Right atrium auricular region (tissue), 2 donors: ENCODE results near the gene PAX5. TPM values are rescaled to one million over a fixed set of nuclear protein-coding genes. Genes with fewer than 3 reads are reported as not detected.

Experiments
- DNase-seq: peaks from one replicate; pipeline ENCODE4 v3.0.0-alpha.2; 2019; ENCODE audit warnings: low spot score
- H3K27ac ChIP-seq, 2 donors: fragments of 200-600 bp; sonication (generic); 1 replicate in 1 of 2; 2 replicates in 1 of 2; pipeline ENCODE4 v1.5.1; 2016 to 2019
- H3K27me3 ChIP-seq, 2 donors: fragments of 200-600 bp; sonication (generic); one replicate each; pipeline versions ENCODE4 v1.5.1 to v1.6.0; 2017 to 2019
- H3K36me3 ChIP-seq: fragments of 200-600 bp; sonication (generic); one replicate; pipeline ENCODE4 v1.5.1; 2016
- H3K4me1 ChIP-seq, 2 donors: fragments of 200-600 bp; sonication (generic); one replicate each; pipeline versions ENCODE4 v1.5.1 to v1.6.0; 2017 to 2019
- H3K4me3 ChIP-seq, 2 donors: fragments of 200-600 bp; sonication (generic); 1 replicate in 1 of 2; 2 replicates in 1 of 2; pipeline ENCODE4 v1.5.1; 2017 to 2019; ENCODE audit warnings: mild to moderate bottlenecking in 1 of 2, moderate library complexity in 1 of 2
- H3K9me3 ChIP-seq, 2 donors: fragments of 200-600 bp; sonication (generic); one replicate each; pipeline ENCODE4 v1.5.1; 2019
- CTCF ChIP-seq, 2 donors: fragments of 200-600 bp; sonication (generic); IDR thresholded peaks; one replicate each; pipeline ENCODE4 v1.5.1; 2019; ENCODE audit warnings: antibody characterized with exemption in 2 of 2
- total RNA-seq, 2 donors: library from RNA; depleted of rRNA; stranded (reverse); fragments of >200 nt; gene quantifications; one replicate each; pipeline ENCODE4 v1.1.0, GENCODE V29; 2016

The PAX5 gene
- total RNA-seq, 2 donors from 2014 or later = 0.59 TPM; not detected in 1

GRCh38 chr9:36905101-36906066 is 128.7 kb downstream of the PAX5 start:
- Histone ChIP-seq H3K36me3 (no peaks in the 10 kb centered on the region), H3K27me3 (no peaks in the 10 kb centered on the region), H3K4me1 (no peaks in the 10 kb centered on the region), H3K4me3 (no peak overlapping the region), H3K27ac (no peak overlapping the region), H3K9me3 (no peaks in the 10 kb centered on the region)
- no peak for DNase-seq
- TF ChIP-seq CTCF (IDR thresholded peaks at IDR 0.05) = no peak

GRCh38 chr9:36903541-36904435 is 130.3 kb downstream of the PAX5 start:
- TF ChIP-seq CTCF (IDR thresholded peaks at IDR 0.05) = no peak
- Histone ChIP-seq H3K36me3 (no peaks in the 10 kb centered on the region), H3K4me1 (no peaks in the 10 kb centered on the region), H3K27ac (no peak overlapping the region), H3K9me3 (no peaks in the 10 kb centered on the region), H3K27me3 (no peaks in the 10 kb centered on the region), H3K4me3 (no peak overlapping the region)
- no peak for DNase-seq

GRCh38 chr9:36902861-36903524 is 131.1 kb downstream of the PAX5 start:
- Histone ChIP-seq H3K27ac (no peak overlapping the region), H3K9me3 (no peaks in the 10 kb centered on the region), H3K27me3 (no peaks in the 10 kb centered on the region), H3K4me1 (no peaks in the 10 kb centered on the region), H3K4me3 (no peak overlapping the region), H3K36me3 (no peaks in the 10 kb centered on the region)
- TF ChIP-seq CTCF (IDR thresholded peaks at IDR 0.05) = no peak
- no peak for DNase-seq

GRCh38 chr9:36902080-36902716 is 131.9 kb downstream of the PAX5 start:
- Histone ChIP-seq H3K27ac (no peak overlapping the region), H3K27me3 (no peaks in the 10 kb centered on the region), H3K9me3 (no peaks in the 10 kb centered on the region), H3K4me3 (no peak overlapping the region), H3K36me3 (no peaks in the 10 kb centered on the region), H3K4me1 (no peaks in the 10 kb centered on the region)
- no peak for TF ChIP-seq CTCF (IDR thresholded peaks at IDR 0.05)
- DNase-seq = no peak

- H3K9me3 ChIP-seq = no peaks in the 10 kb centered on the region
- H3K27me3 ChIP-seq = no peaks in the 10 kb centered on the region
- H3K27ac ChIP-seq = no peak overlapping the region
- H3K4me3 ChIP-seq = no peak overlapping the region
- no peak for DNase-seq
- no peaks in the 10 kb centered on the region for H3K36me3 ChIP-seq
- H3K4me1 ChIP-seq = no peaks in the 10 kb centered on the region
- TF ChIP-seq CTCF (IDR thresholded peaks at IDR 0.05) = no peak
Observed at GRCh38 chr9:36901528-36901927, 132.5 kb downstream of the PAX5 start.
